ENCODE data around the gene PEX3.

The PEX3 gene

GRCh38 chr6:143408151-143408786 is 42.3 kb upstream of the PEX3 start:
- DNase-seq (ENCODE audit: low read depth in 1 of 2, low spot score in 1 of 2), result no peak
- no peak for TF ChIP-seq SPI1 (IDR thresholded peaks at IDR 0.05; ENCODE audit: borderline replicate concordance, low read depth)
- TF ChIP-seq REST (IDR thresholded peaks at IDR 0.05; ENCODE audit: insufficient replicate concordance, low read depth), result no peak
- no peak for TF ChIP-seq GABPA (IDR thresholded peaks at IDR 0.05; ENCODE audit: low read depth)
- TF ChIP-seq POLR2AphosphoS5 (IDR thresholded peaks at IDR 0.05; ENCODE audit: low read depth), result no peak
- TF ChIP-seq CTCF (IDR thresholded peaks at IDR 0.05; ENCODE audit: insufficient read depth, low read length), result no peak
- Histone ChIP-seq H3K27ac (replicated peaks) (no peak overlapping the region), H3K27me3 (ENCODE audit: insufficient read depth, poor library complexity, severe bottlenecking) (no peaks in the 10 kb centered on the region), H3K4me3 (replicated peaks; ENCODE audit: insufficient read depth, low read length) (no peak overlapping the region)

- no peak overlapping the region for H3K27ac ChIP-seq (replicated peaks)
- H3K27me3 ChIP-seq (ENCODE audit: insufficient read depth, poor library complexity, severe bottlenecking), result no peaks in the 10 kb centered on the region
- TF ChIP-seq GABPA (IDR thresholded peaks at IDR 0.05; ENCODE audit: low read depth) (no peak), CTCF (IDR thresholded peaks at IDR 0.05; ENCODE audit: insufficient read depth, low read length) (no peak)
- DNase-seq (ENCODE audit: low read depth in 1 of 2, low spot score in 1 of 2), result no peak
- no peak overlapping the region for H3K4me3 ChIP-seq (replicated peaks; ENCODE audit: insufficient read depth, low read length)
Measured at GRCh38 chr6:143408787-143409162, 41.8 kb upstream of the PEX3 start.

- TF ChIP-seq GABPA (IDR thresholded peaks at IDR 0.05; ENCODE audit: low read depth) (no peak), SPI1 (IDR thresholded peaks at IDR 0.05; ENCODE audit: borderline replicate concordance, low read depth) (no peak), POLR2AphosphoS5 (IDR thresholded peaks at IDR 0.05; ENCODE audit: low read depth) (no peak), REST (IDR thresholded peaks at IDR 0.05; ENCODE audit: insufficient replicate concordance, low read depth) (no peak), CTCF (IDR thresholded peaks at IDR 0.05; ENCODE audit: insufficient read depth, low read length) (no peak)
- H3K27me3 ChIP-seq (ENCODE audit: insufficient read depth, poor library complexity, severe bottlenecking), result no peaks in the 10 kb centered on the region
- no peak overlapping the region for H3K27ac ChIP-seq (replicated peaks)
- H3K4me3 ChIP-seq (replicated peaks; ENCODE audit: insufficient read depth, low read length), result no peak overlapping the region
- DNase-seq (ENCODE audit: low read depth in 1 of 2, low spot score in 1 of 2), result no peak
Measured at GRCh38 chr6:143410859-143411270, 39.7 kb upstream of the PEX3 start.

- H3K27ac ChIP-seq (replicated peaks), result no peak overlapping the region
- TF ChIP-seq POLR2AphosphoS5 (IDR thresholded peaks at IDR 0.05; ENCODE audit: low read depth) (no peak), CTCF (IDR thresholded peaks at IDR 0.05; ENCODE audit: insufficient read depth, low read length) (no peak), GABPA (IDR thresholded peaks at IDR 0.05; ENCODE audit: low read depth) (no peak), SPI1 (IDR thresholded peaks at IDR 0.05; ENCODE audit: borderline replicate concordance, low read depth) (no peak), REST (IDR thresholded peaks at IDR 0.05; ENCODE audit: insufficient replicate concordance, low read depth) (no peak)
- no peak for DNase-seq (ENCODE audit: low read depth in 1 of 2, low spot score in 1 of 2)
- no peaks in the 10 kb centered on the region for H3K27me3 ChIP-seq (ENCODE audit: insufficient read depth, poor library complexity, severe bottlenecking)
- H3K4me3 ChIP-seq (replicated peaks; ENCODE audit: insufficient read depth, low read length), result no peak overlapping the region
Measured at GRCh38 chr6:143414769-143415168, 35.8 kb upstream of the PEX3 start.

Data from HL-60 (cell line).